ENCODE results near the gene SLC28A1. TPM values are rescaled to one million over a fixed set of nuclear protein-coding genes. Genes with fewer than 3 reads are reported as not detected.
"Not testable (repeated sequence)": the region's sequence is repeated elsewhere in the genome, so short reads cannot be mapped to it uniquely, and the experiment has no call there.

The SLC28A1 gene
- total and polyA plus RNA-seq, 2 experiments from 2014 or later, result not detected

GRCh38 chr15:84842781-84843180, 41.7 kb upstream of the SLC28A1 start:
- H3K4me1 ChIP-seq (ENCODE audit: insufficient read depth), result peaks cover 11% of the 10 kb centered on the region; the same call in 1 of the 2 replicates
- H3K27me3 ChIP-seq (replicated peaks; ENCODE audit: insufficient read depth), result no peaks in the 10 kb centered on the region
- H2AFZ ChIP-seq, result no peak overlapping the region
- H3K9me3 ChIP-seq (ENCODE audit: low read depth), result no peaks in the 10 kb centered on the region
- H3K9ac ChIP-seq, result no peak overlapping the region
- H3F3A ChIP-seq (ENCODE audit: insufficient read depth), result no peaks in the 10 kb centered on the region
- no peaks in the 10 kb centered on the region for H4K20me1 ChIP-seq (ENCODE audit: insufficient read depth)
- no peak overlapping the region for H3K4me2 ChIP-seq (ENCODE audit: unreplicated experiment)
- no peak overlapping the region for H3K4me3 ChIP-seq
- no peaks in the 10 kb centered on the region for H3K9me2 ChIP-seq (ENCODE audit: insufficient read depth)
- H3K27ac ChIP-seq, result no peak overlapping the region
- TF ChIP-seq EZH2 (IDR thresholded peaks at IDR 0.05; ENCODE audit: insufficient read depth, poor library complexity, severe bottlenecking) (no peak), EZH2phosphoT487 (IDR thresholded peaks at IDR 0.05; ENCODE audit: insufficient read depth, low read depth) (no peak)
- in situ Hi-C loops (cut with MboI), result no loop called here
- WGBS, 2 experiments (ENCODE audit: low coverage in 1 of 2, low lambda C conversion rate in 2 of 2, missing lambda C conversion rate in 2 of 2), result 90 to 92% methylated on average over 1 of the region's 1 CpG
- DNase-seq, result no peak
- no peaks in the 10 kb centered on the region for H3K36me3 ChIP-seq (ENCODE audit: low read depth)
- no peaks in the 10 kb centered on the region for H3K79me2 ChIP-seq (ENCODE audit: insufficient read depth)

DNA sequence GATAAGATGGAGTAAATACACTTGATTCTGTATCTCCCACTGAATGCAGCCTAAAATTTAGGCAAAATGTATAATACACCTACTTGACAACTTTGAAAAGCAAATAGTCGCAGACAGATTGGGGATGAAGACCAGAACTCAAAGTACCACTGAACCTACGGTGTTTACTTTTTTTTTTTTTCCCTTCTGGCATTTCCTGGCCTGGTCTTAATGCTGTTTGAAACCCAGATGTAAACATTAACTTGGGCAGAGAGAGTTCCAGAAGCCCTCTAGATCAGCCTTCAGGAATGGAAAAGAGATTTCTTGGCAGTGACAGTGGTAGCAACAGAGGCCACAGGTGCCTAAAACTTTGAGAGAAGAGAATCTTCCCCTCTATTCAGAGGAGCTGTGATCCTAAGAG, 39.5 kb upstream of the SLC28A1 start:
- Histone ChIP-seq H3F3A (ENCODE audit: insufficient read depth) (no peaks in the 10 kb centered on the region), H3K4me2 (ENCODE audit: unreplicated experiment) (no peak overlapping the region), H3K79me2 (ENCODE audit: insufficient read depth) (no peaks in the 10 kb centered on the region), H3K27ac (no peak overlapping the region), H3K27me3 (replicated peaks; ENCODE audit: insufficient read depth) (no peaks in the 10 kb centered on the region), H4K20me1 (ENCODE audit: insufficient read depth) (no peaks in the 10 kb centered on the region), H3K9me2 (ENCODE audit: insufficient read depth) (no peaks in the 10 kb centered on the region), H2AFZ (no peak overlapping the region), H3K4me3 (no peak overlapping the region), H3K4me1 (ENCODE audit: insufficient read depth) (peaks cover 11% of the 10 kb centered on the region; the same call in 1 of the 2 replicates), H3K9me3 (ENCODE audit: low read depth) (no peaks in the 10 kb centered on the region), H3K9ac (no peak overlapping the region), H3K36me3 (ENCODE audit: low read depth) (no peaks in the 10 kb centered on the region)
- no peak for DNase-seq
- in situ Hi-C loops (cut with MboI), result no loop called here
- WGBS, 2 experiments (ENCODE audit: low coverage in 1 of 2, low lambda C conversion rate in 2 of 2, missing lambda C conversion rate in 2 of 2), result 48 to 52% methylated on average over 2 of the region's 2 CpGs
- TF ChIP-seq EZH2 (IDR thresholded peaks at IDR 0.05; ENCODE audit: insufficient read depth, poor library complexity, severe bottlenecking) (no peak), EZH2phosphoT487 (IDR thresholded peaks at IDR 0.05; ENCODE audit: insufficient read depth, low read depth) (no peak)

- WGBS, 2 experiments (ENCODE audit: low coverage in 1 of 2, low lambda C conversion rate in 2 of 2, missing lambda C conversion rate in 2 of 2), result 29 to 30% methylated on average over 7 of the region's 7 CpGs
- in situ Hi-C loops (cut with MboI), result not testable (repeated sequence)
Measured at GRCh38 chr15:84845631-84846030, 38.8 kb upstream of the SLC28A1 start.

DNA sequence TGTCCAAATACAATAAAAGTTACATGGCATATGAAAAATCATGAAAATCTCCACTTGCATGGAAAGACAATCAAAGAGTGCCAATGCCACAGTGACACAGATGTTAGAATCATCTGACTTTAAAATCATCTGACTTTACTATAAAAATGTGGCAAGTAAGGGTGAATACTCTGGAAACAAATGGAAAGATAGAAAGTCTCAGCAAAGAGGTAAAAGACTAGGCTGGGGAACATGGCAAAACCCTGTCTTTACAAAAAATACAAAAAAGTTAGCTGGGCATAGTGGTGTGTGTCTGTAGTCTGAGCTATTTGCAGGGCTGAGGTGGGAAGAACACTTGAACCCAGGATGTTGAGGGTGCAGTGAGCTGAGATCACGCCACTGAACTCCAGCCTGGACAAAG, 38.2 kb upstream of the SLC28A1 start:
- DNase-seq, result no peak
- Histone ChIP-seq H2AFZ (no peak overlapping the region), H3K9me2 (ENCODE audit: insufficient read depth) (no peaks in the 10 kb centered on the region), H3K27ac (no peak overlapping the region), H3K4me1 (ENCODE audit: insufficient read depth) (0 out of 2 replicates have a peak, but pooled peaks cover under 1% of the 10 kb centered on the region), H4K20me1 (ENCODE audit: insufficient read depth) (no peaks in the 10 kb centered on the region), H3K9me3 (ENCODE audit: low read depth) (no peaks in the 10 kb centered on the region), H3K36me3 (ENCODE audit: low read depth) (no peaks in the 10 kb centered on the region), H3K4me2 (ENCODE audit: unreplicated experiment) (no peak overlapping the region), H3K4me3 (no peak overlapping the region), H3K79me2 (ENCODE audit: insufficient read depth) (no peaks in the 10 kb centered on the region), H3K9ac (no peak overlapping the region), H3K27me3 (replicated peaks; ENCODE audit: insufficient read depth) (no peaks in the 10 kb centered on the region), H3F3A (ENCODE audit: insufficient read depth) (no peaks in the 10 kb centered on the region)
- TF ChIP-seq EZH2phosphoT487 (IDR thresholded peaks at IDR 0.05; ENCODE audit: insufficient read depth, low read depth), result no peak
- TF ChIP-seq EZH2 (IDR thresholded peaks at IDR 0.05; ENCODE audit: insufficient read depth, poor library complexity, severe bottlenecking), result no peak
- in situ Hi-C loops (cut with MboI), result no loop called here
- 89 to 90% methylated on average over 1 of the region's 1 CpG for WGBS, 2 experiments (ENCODE audit: low coverage in 1 of 2, low lambda C conversion rate in 2 of 2, missing lambda C conversion rate in 2 of 2)

More at GRCh38 chr15:84845631-84846030, 38.8 kb upstream of the SLC28A1 start:
- H3K4me2 ChIP-seq (ENCODE audit: unreplicated experiment); H3K4me1 ChIP-seq (ENCODE audit: insufficient read depth); H3K4me3 ChIP-seq; H3K9me2 ChIP-seq (ENCODE audit: insufficient read depth); H3K27ac ChIP-seq; H3K36me3 ChIP-seq (ENCODE audit: low read depth); H3K27me3 ChIP-seq (replicated peaks; ENCODE audit: insufficient read depth); H3K9ac ChIP-seq; H2AFZ ChIP-seq; H3K9me3 ChIP-seq (ENCODE audit: low read depth); H3F3A ChIP-seq (ENCODE audit: insufficient read depth); H4K20me1 ChIP-seq (ENCODE audit: insufficient read depth); H3K79me2 ChIP-seq (ENCODE audit: insufficient read depth): not testable (repeated sequence)
- peak; percentile 80 for DNase-seq

GRCh38 chr15:84847382-84847781, 37.1 kb upstream of the SLC28A1 start:
- Histone ChIP-seq H3K4me1 (ENCODE audit: insufficient read depth) (no peaks in the 10 kb centered on the region), H3K36me3 (ENCODE audit: low read depth) (no peaks in the 10 kb centered on the region), H3F3A (ENCODE audit: insufficient read depth) (no peaks in the 10 kb centered on the region), H3K4me3 (no peak overlapping the region), H3K9me3 (ENCODE audit: low read depth) (no peaks in the 10 kb centered on the region), H3K27me3 (replicated peaks; ENCODE audit: insufficient read depth) (no peaks in the 10 kb centered on the region), H3K4me2 (ENCODE audit: unreplicated experiment) (no peak overlapping the region), H4K20me1 (ENCODE audit: insufficient read depth) (no peaks in the 10 kb centered on the region), H3K9me2 (ENCODE audit: insufficient read depth) (no peaks in the 10 kb centered on the region), H2AFZ (no peak overlapping the region), H3K27ac (no peak overlapping the region), H3K79me2 (ENCODE audit: insufficient read depth) (no peaks in the 10 kb centered on the region), H3K9ac (no peak overlapping the region)
- DNase-seq, result no peak
- in situ Hi-C loops (cut with MboI), result no loop called here
- TF ChIP-seq EZH2 (IDR thresholded peaks at IDR 0.05; ENCODE audit: insufficient read depth, poor library complexity, severe bottlenecking) (no peak), EZH2phosphoT487 (IDR thresholded peaks at IDR 0.05; ENCODE audit: insufficient read depth, low read depth) (no peak)

Measured in GM23248 (cell line).